RPMI7951 (cell line): ENCODE results near the gene FMNL2. TPM values are rescaled to one million over a fixed set of nuclear protein-coding genes. Genes with fewer than 3 reads are reported as not detected.

Experiments used
- total RNA-seq: library from RNA; depleted of rRNA; stranded (reverse); fragments of >200 nt; shearing (Covaris generic); gene quantifications from 2 replicates; pipeline ENCODE4 v1.2.3, GENCODE V29; 2014; rRNA removed

The FMNL2 gene
- total RNA-seq, 1 experiment from 2014 or later, result 51.7 TPM

Other genes starting within 250 kb of the FMNL2 start
- gene CACNB4, start 236.1 kb upstream of the FMNL2 start, total RNA-seq, result 0.10 and 0.12 TPM in 2 replicates
- gene STAM2, start 159.4 kb upstream of the FMNL2 start, total RNA-seq, result 31.2 and 36.4 TPM in 2 replicates